Liver (tissue), 3 donors: ENCODE results near the gene BTG2.

Experiments
- EGR1 ChIP-seq, 2 donors: IDR thresholded peaks; 2 replicates each; pipeline ENCODE4 v1.6.1; 2016 to 2018; ENCODE audit warnings: antibody characterized with exemption in 2 of 2, low read depth in 2 of 2
- GABPA ChIP-seq, 2 donors: IDR thresholded peaks in 1 of 2; conservative IDR thresholded peaks in 1 of 2; 2 replicates each; pipeline ENCODE4 v1.6.1; 2016; ENCODE audit warnings: antibody characterized with exemption in 2 of 2, mild to moderate bottlenecking in 1 of 2, moderate library complexity in 1 of 2
- JUND ChIP-seq, 2 donors: IDR thresholded peaks; 2 replicates each; pipeline ENCODE4 v1.6.1; 2016; ENCODE audit warnings: antibody characterized with exemption in 2 of 2
- TAF1 ChIP-seq: conservative IDR thresholded peaks from 2 replicates; pipeline ENCODE4 v1.6.1; 2016; ENCODE audit warnings: antibody characterized with exemption, mild to moderate bottlenecking
- YY1 ChIP-seq: IDR thresholded peaks from 2 replicates; pipeline ENCODE4 v1.6.1; 2016; ENCODE audit warnings: antibody characterized with exemption, mild to moderate bottlenecking
- TF ChIP-seq, protein P1 (sequence below): fragments of 150-350 bp; IDR thresholded peaks from 2 replicates; pipeline ENCODE4 v1.5.1; 2017; ENCODE audit warnings: improper control_type of control experiment, low read depth, low read length; ENCODE audit not compliant: missing input control
- TF ChIP-seq, protein P2 (sequence below): IDR thresholded peaks from 2 replicates; pipeline ENCODE4 v1.6.1; 2016; ENCODE audit warnings: antibody characterized with exemption, mild to moderate bottlenecking
- TF ChIP-seq, protein P3 (sequence below): IDR thresholded peaks from 2 replicates; pipeline ENCODE4 v1.6.1; 2016; ENCODE audit warnings: antibody characterized with exemption
- TF ChIP-seq, protein P4 (sequence below): IDR thresholded peaks from 2 replicates; pipeline ENCODE4 v1.6.1; 2016; ENCODE audit warnings: antibody characterized with exemption
- TF ChIP-seq, protein P5 (sequence below): IDR thresholded peaks from 2 replicates; pipeline ENCODE4 v1.6.1; 2016; ENCODE audit warnings: antibody characterized with exemption
- donor health status: healthy.
- donor health status: healthy.

DNA sequence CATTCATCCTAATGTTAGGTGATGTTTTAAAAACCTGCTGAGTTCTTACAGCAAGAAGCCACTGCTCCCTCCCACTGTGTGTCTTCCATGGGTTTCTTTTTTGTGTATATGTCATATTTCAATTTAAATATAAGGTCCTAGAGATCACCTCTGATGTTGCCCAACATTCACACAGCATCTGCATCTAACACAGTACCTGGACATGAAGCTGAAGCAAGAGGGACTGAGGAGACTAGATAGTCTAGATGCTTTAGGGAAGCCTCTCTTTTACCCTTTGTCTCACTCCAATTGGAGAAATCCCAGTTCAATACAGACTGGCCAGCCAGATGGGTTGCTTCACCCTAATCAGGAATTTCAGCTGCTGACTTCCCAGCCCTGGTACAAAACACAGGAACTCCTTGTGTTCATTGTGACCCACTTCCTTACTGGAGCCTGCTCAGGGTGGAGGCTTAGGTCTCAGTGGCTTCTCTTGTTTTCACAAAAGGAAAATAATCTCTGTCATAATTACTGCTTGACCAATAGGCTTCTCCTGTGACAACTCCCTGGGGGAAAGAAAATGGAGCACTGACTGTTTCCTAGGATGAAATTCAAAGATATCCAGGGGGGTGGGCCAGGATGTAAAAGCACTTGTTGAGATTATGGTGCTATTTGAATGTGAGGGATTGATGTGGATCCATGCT, 17.3 kb downstream of the BTG2 start:
- TF ChIP-seq, protein P1, sequence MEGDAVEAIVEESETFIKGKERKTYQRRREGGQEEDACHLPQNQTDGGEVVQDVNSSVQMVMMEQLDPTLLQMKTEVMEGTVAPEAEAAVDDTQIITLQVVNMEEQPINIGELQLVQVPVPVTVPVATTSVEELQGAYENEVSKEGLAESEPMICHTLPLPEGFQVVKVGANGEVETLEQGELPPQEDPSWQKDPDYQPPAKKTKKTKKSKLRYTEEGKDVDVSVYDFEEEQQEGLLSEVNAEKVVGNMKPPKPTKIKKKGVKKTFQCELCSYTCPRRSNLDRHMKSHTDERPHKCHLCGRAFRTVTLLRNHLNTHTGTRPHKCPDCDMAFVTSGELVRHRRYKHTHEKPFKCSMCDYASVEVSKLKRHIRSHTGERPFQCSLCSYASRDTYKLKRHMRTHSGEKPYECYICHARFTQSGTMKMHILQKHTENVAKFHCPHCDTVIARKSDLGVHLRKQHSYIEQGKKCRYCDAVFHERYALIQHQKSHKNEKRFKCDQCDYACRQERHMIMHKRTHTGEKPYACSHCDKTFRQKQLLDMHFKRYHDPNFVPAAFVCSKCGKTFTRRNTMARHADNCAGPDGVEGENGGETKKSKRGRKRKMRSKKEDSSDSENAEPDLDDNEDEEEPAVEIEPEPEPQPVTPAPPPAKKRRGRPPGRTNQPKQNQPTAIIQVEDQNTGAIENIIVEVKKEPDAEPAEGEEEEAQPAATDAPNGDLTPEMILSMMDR = no peak
- TF ChIP-seq, protein P2, sequence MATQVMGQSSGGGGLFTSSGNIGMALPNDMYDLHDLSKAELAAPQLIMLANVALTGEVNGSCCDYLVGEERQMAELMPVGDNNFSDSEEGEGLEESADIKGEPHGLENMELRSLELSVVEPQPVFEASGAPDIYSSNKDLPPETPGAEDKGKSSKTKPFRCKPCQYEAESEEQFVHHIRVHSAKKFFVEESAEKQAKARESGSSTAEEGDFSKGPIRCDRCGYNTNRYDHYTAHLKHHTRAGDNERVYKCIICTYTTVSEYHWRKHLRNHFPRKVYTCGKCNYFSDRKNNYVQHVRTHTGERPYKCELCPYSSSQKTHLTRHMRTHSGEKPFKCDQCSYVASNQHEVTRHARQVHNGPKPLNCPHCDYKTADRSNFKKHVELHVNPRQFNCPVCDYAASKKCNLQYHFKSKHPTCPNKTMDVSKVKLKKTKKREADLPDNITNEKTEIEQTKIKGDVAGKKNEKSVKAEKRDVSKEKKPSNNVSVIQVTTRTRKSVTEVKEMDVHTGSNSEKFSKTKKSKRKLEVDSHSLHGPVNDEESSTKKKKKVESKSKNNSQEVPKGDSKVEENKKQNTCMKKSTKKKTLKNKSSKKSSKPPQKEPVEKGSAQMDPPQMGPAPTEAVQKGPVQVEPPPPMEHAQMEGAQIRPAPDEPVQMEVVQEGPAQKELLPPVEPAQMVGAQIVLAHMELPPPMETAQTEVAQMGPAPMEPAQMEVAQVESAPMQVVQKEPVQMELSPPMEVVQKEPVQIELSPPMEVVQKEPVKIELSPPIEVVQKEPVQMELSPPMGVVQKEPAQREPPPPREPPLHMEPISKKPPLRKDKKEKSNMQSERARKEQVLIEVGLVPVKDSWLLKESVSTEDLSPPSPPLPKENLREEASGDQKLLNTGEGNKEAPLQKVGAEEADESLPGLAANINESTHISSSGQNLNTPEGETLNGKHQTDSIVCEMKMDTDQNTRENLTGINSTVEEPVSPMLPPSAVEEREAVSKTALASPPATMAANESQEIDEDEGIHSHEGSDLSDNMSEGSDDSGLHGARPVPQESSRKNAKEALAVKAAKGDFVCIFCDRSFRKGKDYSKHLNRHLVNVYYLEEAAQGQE = no peak
- TF ChIP-seq GABPA (IDR thresholded peaks at IDR 0.05 in 1 of 2, conservative IDR thresholded peaks at IDR 0.05 in 1 of 2) (no peak), YY1 (no peak), JUND (IDR thresholded peaks at IDR 0.05) (no peak), TAF1 (no peak), EGR1 (IDR thresholded peaks at IDR 0.05; ENCODE audit: low read depth in 2 of 2) (no peak)
- TF ChIP-seq, protein P3, sequence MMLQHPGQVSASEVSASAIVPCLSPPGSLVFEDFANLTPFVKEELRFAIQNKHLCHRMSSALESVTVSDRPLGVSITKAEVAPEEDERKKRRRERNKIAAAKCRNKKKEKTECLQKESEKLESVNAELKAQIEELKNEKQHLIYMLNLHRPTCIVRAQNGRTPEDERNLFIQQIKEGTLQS = no peak
- TF ChIP-seq, protein P4, sequence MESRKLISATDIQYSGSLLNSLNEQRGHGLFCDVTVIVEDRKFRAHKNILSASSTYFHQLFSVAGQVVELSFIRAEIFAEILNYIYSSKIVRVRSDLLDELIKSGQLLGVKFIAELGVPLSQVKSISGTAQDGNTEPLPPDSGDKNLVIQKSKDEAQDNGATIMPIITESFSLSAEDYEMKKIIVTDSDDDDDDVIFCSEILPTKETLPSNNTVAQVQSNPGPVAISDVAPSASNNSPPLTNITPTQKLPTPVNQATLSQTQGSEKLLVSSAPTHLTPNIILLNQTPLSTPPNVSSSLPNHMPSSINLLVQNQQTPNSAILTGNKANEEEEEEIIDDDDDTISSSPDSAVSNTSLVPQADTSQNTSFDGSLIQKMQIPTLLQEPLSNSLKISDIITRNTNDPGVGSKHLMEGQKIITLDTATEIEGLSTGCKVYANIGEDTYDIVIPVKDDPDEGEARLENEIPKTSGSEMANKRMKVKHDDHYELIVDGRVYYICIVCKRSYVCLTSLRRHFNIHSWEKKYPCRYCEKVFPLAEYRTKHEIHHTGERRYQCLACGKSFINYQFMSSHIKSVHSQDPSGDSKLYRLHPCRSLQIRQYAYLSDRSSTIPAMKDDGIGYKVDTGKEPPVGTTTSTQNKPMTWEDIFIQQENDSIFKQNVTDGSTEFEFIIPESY = no peak
- TF ChIP-seq, protein P5, sequence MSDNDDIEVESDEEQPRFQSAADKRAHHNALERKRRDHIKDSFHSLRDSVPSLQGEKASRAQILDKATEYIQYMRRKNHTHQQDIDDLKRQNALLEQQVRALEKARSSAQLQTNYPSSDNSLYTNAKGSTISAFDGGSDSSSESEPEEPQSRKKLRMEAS = no peak
